GM12891 (cell line): ENCODE measurements around the gene TCF12.

Experiments
- DNase-seq: peaks from one replicate; pipeline ENCODE4 v3.0.0; 2011; ENCODE audit warnings: low spot score; ENCODE audit not compliant: insufficient read length
- FAIRE-seq: peaks from 2 replicates; lab custom pipeline; 2011; peaks lifted over from hg19 to GRCh38; lab: Jason Lieb, UNC
- PAX5 ChIP-seq: IDR thresholded peaks from 2 replicates; pipeline ENCODE4 v1.6.1; 2011; ENCODE audit warnings: low read length, moderate library complexity, mild to moderate bottlenecking; ENCODE audit not compliant: insufficient read depth, severe bottlenecking
- POLR2A ChIP-seq: IDR thresholded peaks from 2 replicates; pipeline ENCODE4 v1.6.1; 2011; ENCODE audit warnings: low read depth, low read length, control low read depth
- POLR2AphosphoS5 ChIP-seq: IDR thresholded peaks from 2 replicates; pipeline ENCODE4 v1.6.1; 2011; ENCODE audit warnings: low read depth, low read length, control low read depth
- POU2F2 ChIP-seq: IDR thresholded peaks from 2 replicates; pipeline ENCODE4 v1.6.1; 2011; ENCODE audit warnings: low read depth, mild to moderate bottlenecking, control low read depth, low read length, moderate library complexity
- SPI1 ChIP-seq: IDR thresholded peaks from 2 replicates; pipeline ENCODE4 v1.6.1; 2011; ENCODE audit warnings: low read depth, low read length, control low read depth
- TAF1 ChIP-seq: IDR thresholded peaks from 2 replicates; pipeline ENCODE4 v1.6.1; 2011; ENCODE audit warnings: low read depth, low read length, control low read depth

TCF12 gene

DNA sequence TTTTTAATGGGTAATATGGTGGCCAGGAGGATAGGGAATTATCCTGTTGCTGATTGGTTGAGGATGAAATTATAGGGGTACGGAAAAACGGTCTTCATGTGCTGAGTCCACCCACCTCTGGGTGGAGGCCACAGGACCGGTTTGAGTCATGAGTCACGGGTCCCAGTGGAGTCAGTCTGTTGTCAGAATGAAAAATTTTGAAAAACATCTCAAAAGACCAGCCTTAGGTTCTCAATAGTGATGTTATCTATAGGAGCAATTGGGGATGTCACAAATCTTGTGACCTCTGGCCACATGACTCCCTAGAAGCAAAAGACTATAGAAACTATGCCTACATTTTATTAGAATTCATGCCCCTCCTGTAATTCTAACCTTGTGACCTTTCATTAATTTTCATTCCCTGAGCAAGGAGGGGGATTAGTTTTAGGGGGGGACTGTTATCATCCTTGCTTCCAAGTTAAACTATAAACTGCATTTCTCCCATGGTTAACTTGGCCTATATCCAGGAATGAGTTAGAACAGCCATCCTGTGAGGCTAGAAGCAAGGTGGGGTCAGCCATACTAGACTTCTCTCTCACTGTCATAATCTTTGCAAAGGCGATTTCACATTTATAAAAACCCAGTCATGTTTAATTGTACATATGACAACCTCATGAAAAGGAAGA, 101.2 kb downstream of the TCF12 start:
- FAIRE-seq (no peak), DNase-seq (no peak)
- TF ChIP-seq TAF1 = no peak
- TF ChIP-seq POU2F2 = no peak
- TF ChIP-seq SPI1 = no peak
- no peak for TF ChIP-seq PAX5
- TF ChIP-seq POLR2A = no peak
- TF ChIP-seq POLR2AphosphoS5 = no peak

DNA sequence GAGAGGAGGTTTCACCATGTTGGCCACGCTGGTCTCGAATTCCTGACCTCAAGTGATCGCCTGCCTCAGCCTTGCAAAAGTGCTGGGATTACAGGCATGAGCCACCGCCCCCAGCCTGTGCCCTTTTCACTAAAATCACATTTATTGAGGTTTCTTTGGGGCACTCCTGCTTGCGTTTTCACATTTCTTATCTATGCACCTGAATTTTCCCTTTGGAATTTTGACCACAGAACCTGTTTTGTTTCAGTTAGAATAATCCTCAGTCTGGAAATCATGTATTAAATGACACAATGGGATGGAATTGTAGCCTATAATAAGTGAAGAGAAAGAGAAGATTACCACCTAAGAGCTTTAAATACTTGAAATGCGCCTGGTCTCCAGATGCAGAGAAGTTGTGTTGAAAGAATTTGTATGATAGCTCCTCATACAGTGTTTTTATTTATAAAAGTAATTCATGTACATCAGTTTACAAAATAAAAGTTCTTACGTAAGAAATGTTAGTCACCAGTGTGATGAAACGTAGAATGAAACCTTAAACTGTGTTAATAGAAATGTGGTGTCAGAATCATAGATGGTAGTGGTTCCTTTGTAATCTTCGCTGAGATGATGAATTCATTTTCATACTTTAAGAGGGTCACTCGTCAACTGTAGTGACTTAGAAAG, 107.0 kb downstream of the TCF12 start:
- no peak for DNase-seq
- TF ChIP-seq POLR2AphosphoS5 (no peak), PAX5 (no peak), POLR2A (no peak), POU2F2 (no peak), SPI1 (no peak), TAF1 (no peak)
- no peak for FAIRE-seq

DNA sequence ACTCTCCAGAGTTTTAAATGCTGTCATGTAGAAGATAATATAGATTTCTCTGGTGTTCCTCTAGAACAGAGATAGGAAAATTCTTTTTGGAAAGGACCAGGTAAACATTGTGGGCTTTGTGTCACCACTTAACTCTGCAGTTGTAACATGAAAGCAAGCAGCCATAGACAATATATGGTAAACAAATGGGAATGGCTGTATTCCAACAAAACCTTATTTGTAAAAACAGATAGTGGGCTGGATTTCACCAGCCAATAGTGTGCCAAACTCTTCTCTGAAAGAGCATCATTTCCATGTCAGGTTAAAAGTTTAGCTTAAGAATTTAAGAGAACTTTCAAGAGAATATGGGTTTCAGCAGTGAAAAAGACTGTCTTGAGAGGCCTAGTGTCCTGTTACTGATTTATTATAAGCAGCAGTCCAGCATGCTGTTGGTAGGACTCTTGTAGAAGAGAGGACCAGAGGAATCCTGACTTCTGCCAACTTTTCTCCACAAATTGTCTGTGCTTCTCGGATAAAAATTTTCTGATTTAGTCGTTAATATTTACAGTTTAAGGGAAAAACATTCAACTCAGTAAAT, 107.7 kb downstream of the TCF12 start:
- FAIRE-seq (no peak), DNase-seq (no peak)
- TF ChIP-seq POU2F2 (no peak), TAF1 (no peak), POLR2A (no peak), SPI1 (no peak), POLR2AphosphoS5 (no peak), PAX5 (no peak)

DNA sequence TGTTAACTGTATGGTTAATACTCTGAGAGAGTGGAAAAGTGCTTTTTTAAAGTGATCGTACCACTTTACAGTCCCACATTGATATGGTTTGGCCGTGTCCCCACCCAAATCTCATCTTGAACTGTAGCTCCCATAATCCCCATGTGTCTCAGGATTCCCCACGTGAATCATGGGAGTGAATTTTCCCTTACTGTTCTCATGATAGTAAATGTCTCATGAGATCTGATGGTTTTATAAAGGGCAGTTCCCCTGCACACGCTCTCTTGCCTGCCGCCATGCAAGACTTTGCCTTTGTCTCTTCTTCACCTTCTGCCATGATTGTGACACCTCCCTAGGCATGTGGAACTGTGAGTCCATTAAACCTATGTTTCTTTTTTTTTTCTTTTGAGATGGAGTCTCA, 109.2 kb downstream of the TCF12 start:
- TF ChIP-seq POLR2A (no peak), POLR2AphosphoS5 (no peak), PAX5 (no peak), SPI1 (no peak), POU2F2 (no peak), TAF1 (no peak)
- no peak for DNase-seq
- no peak for FAIRE-seq

DNA sequence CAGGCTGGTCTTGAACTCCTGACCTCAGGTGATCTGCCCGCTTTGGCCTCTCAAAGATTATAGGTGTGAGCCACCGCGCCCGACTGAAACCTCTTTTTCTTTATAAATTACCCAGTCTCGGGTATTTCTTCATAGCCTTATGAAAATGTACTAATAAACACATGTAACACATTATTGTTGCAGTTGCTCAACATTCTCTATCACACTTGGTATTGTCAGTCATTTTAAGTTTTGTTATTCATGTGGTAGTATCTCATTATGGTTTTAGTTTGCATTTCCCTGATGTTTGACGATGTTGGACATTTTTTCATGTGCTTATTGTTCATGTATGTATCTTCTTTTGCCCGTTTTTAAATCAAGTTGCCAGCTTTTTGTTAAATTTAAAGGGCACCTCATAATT, 109.7 kb downstream of the TCF12 start:
- no peak for FAIRE-seq

DNA sequence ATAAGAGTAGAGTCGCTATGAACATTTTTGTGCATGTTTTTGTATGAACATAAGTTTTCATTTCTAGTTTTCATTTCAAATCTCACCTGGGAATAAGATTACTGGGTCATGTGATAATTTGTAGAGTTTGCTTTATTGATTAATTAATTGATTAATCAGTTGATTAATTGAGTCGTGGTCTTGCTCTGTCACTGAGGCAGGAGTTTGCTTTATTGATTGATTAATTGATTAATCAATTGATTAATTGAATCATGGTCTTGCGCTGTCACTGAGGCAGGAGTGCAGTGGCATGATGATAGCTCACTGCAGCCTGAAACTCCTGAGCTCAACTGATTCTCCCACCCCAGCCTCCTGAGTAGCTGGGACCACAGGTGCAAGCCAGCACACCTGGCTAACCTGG, 111.6 kb downstream of the TCF12 start:
- FAIRE-seq = no peak
- no peak for DNase-seq
- no peak for TF ChIP-seq TAF1

More for the DNA sequence above, 109.7 kb downstream of the TCF12 start:
- no peak for DNase-seq
- TF ChIP-seq TAF1 (no peak), PAX5 (no peak), POLR2AphosphoS5 (no peak), SPI1 (no peak), POU2F2 (no peak), POLR2A (no peak)

DNA sequence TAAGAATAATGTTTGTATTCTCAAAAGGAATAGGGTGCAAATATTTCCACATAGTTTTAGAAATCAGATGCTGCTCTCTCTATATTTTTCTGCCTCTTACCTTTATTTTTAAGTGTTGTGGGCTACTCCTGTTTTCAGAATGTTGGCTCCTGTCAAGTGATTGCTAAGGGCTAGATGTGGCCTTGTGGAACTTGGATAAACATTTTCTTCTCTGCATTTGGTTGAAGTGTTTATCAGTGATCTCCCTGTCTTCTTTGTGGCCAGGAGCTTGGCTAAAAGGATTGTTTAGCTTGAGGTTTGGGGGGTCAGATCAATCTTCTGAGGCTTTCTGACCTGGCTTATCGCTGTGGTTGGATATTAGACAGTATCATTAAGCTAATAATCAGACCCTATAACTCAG, 112.6 kb downstream of the TCF12 start:
- FAIRE-seq = no peak
- TF ChIP-seq POU2F2 (no peak), SPI1 (no peak), POLR2AphosphoS5 (no peak), PAX5 (no peak), TAF1 (no peak), POLR2A (no peak)

DNA sequence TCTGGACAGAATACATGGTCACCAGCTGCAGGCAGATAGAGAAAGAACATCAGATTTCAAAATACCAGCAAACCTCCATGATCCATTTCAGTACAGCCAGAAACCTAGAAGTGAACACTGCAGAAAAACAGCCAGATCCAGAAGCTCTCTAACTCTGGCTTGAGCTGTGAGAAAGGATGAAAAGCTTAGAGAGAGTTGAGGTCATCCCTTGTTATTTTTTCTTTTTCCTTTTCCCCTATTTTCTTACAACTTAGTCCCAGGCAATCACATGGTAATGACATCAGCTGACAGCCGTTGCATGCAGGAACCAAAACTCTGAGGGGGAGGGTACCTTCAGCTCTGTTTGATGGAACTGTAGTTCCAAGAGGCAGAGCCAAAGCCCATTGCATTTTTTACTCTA, 113.2 kb downstream of the TCF12 start:
- no peak for FAIRE-seq
- no peak for DNase-seq
- TF ChIP-seq SPI1 = no peak
- no peak for TF ChIP-seq POLR2AphosphoS5
- no peak for TF ChIP-seq POU2F2
- no peak for TF ChIP-seq TAF1
- no peak for TF ChIP-seq POLR2A
- no peak for TF ChIP-seq PAX5

More for the DNA sequence above, 112.6 kb downstream of the TCF12 start:
- no peak for DNase-seq

DNA sequence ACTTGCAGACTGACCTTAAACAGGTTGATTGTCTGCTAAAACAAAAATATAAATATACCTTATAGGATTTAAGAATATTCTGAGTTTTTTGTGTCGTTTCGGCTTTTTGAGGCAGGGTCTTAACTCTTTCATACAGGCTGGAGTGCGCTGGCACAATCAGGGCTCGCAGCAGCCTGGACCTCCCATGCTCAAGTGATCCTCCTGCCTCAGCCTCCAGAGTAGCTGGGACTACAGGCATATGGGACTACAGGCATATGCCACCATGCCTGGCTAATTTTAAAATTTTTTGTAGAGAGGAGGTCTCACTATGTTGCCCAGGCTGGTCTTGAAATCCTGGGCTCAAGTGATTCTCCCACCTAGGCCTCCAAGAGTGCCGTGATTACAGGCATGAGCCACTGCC, 113.9 kb downstream of the TCF12 start:
- DNase-seq (no peak), FAIRE-seq (no peak)
- TF ChIP-seq POU2F2 (no peak), POLR2AphosphoS5 (no peak), SPI1 (no peak), TAF1 (no peak), PAX5 (no peak), POLR2A (no peak)
